ENCODE results near the gene INHBB. TPM values are rescaled to one million over a fixed set of nuclear protein-coding genes. Genes with fewer than 3 reads are reported as not detected.
"Not testable (repeated sequence)": the region's sequence is repeated elsewhere in the genome, so short reads cannot be mapped to it uniquely, and the experiment has no call there.

INHBB gene
- polyA plus RNA-seq, 1 experiment: 0.09 TPM

- ChIA-PET POLR2A (no interaction called here), CTCF (no interaction called here)
- Histone ChIP-seq H3K4me3 (ENCODE audit: low read depth, low read length) (no peak overlapping the region), H3K27ac (ENCODE audit: low read depth, low read length) (no peak overlapping the region), H3K27me3 (ENCODE audit: control insufficient read depth, insufficient read depth, low read length) (peaks cover 35% of the 10 kb centered on the region), H3K9me3 (ENCODE audit: control insufficient read depth, insufficient read depth, low read length) (peaks cover 9% of the 10 kb centered on the region)
- no peak for TF ChIP-seq CTCF (IDR thresholded peaks at IDR 0.05; ENCODE audit: low read depth, low read length)
- no peak for DNase-seq (ENCODE audit: low read depth, low spot score)
These were observed 44.6 kb downstream of the INHBB start for GRCh38 chr2:120390381-120391055.

GRCh38 chr2:120391382-120391781, 45.4 kb downstream of the INHBB start:
- H3K27ac ChIP-seq (ENCODE audit: low read depth, low read length); DNase-seq (ENCODE audit: low read depth, low spot score); CTCF ChIA-PET; H3K4me3 ChIP-seq (ENCODE audit: low read depth, low read length); POLR2A ChIA-PET; H3K9me3 ChIP-seq (ENCODE audit: control insufficient read depth, insufficient read depth, low read length): not testable (repeated sequence)
- H3K27me3 ChIP-seq (ENCODE audit: control insufficient read depth, insufficient read depth, low read length): peaks cover 43% of the 10 kb centered on the region

GRCh38 chr2:120391911-120392665, 46.2 kb downstream of the INHBB start:
- Histone ChIP-seq H3K27ac (ENCODE audit: low read depth, low read length) (no peak overlapping the region), H3K9me3 (ENCODE audit: control insufficient read depth, insufficient read depth, low read length) (peaks cover 9% of the 10 kb centered on the region), H3K27me3 (ENCODE audit: control insufficient read depth, insufficient read depth, low read length) (peaks cover 48% of the 10 kb centered on the region), H3K4me3 (ENCODE audit: low read depth, low read length) (no peak overlapping the region)
- CTCF ChIA-PET: no interaction called here
- TF ChIP-seq CTCF (IDR thresholded peaks at IDR 0.05; ENCODE audit: low read depth, low read length): no peak
- POLR2A ChIA-PET: no interaction called here
- DNase-seq (ENCODE audit: low read depth, low spot score): no peak

- TF ChIP-seq CTCF (IDR thresholded peaks at IDR 0.05; ENCODE audit: low read depth, low read length): no peak
- POLR2A ChIA-PET: no interaction called here
- no peak for DNase-seq (ENCODE audit: low read depth, low spot score)
These were observed 47.0 kb downstream of the INHBB start for GRCh38 chr2:120392923-120393322.

GRCh38 chr2:120393456-120393855, 47.5 kb downstream of the INHBB start:
- no peak overlapping the region for H3K27ac ChIP-seq (ENCODE audit: low read depth, low read length)
- H3K9me3 ChIP-seq (ENCODE audit: control insufficient read depth, insufficient read depth, low read length): peaks cover 9% of the 10 kb centered on the region
- TF ChIP-seq CTCF (IDR thresholded peaks at IDR 0.05; ENCODE audit: low read depth, low read length): no peak
- ChIA-PET CTCF (no interaction called here), POLR2A (no interaction called here)
- H3K27me3 ChIP-seq (ENCODE audit: control insufficient read depth, insufficient read depth, low read length): peaks cover 38% of the 10 kb centered on the region
- no peak overlapping the region for H3K4me3 ChIP-seq (ENCODE audit: low read depth, low read length)
- DNase-seq (ENCODE audit: low read depth, low spot score): no peak

More at GRCh38 chr2:120392923-120393322, 47.0 kb downstream of the INHBB start:
- H3K9me3 ChIP-seq (ENCODE audit: control insufficient read depth, insufficient read depth, low read length): peaks cover 9% of the 10 kb centered on the region
- H3K4me3 ChIP-seq (ENCODE audit: low read depth, low read length): no peak overlapping the region
- H3K27me3 ChIP-seq (ENCODE audit: control insufficient read depth, insufficient read depth, low read length): peaks cover 43% of the 10 kb centered on the region
- CTCF ChIA-PET: no interaction called here
- no peak overlapping the region for H3K27ac ChIP-seq (ENCODE audit: low read depth, low read length)
